ENCODE measurements around the gene RAB31. TPM values are rescaled to one million over a fixed set of nuclear protein-coding genes. Genes with fewer than 3 reads are reported as not detected.

Gene RAB31
- total RNA-seq, 4 donors from 2014 or later = 12.2 to 22.0 (median 15.6) TPM

DNA sequence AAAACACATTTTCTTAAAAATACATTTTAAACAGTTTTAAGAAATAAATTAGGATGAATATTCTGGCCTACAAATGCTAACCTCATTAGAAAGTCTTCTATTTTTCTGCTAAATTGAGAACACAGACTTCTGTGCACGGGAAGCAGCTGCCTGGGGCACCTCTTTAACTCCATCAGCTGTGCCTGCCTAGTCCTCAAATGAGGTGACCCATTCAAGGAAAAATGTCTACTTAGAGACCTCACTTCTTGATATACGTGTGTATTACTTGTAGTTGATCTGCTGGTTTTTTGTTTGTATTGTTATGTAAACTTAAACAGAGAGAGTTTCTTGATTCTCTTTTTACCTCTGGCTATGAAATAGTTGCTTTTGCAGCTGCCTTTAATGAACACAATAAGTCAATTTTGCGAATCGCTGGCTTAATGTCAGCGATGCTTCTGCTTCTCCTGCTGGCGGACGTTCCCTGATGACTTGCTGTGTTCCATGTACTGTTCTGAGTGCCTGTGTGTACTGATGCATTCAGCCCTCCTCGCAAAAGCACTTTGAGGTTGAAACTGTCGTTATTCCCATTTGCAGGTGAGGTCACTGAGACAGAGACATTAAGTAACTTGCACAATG is 88.9 kb downstream of the RAB31 start:
- no peak overlapping the region for H3K4me3 ChIP-seq (ENCODE audit: low read depth, poor library complexity, severe bottlenecking)
- 28 to 37% methylated on average over 9 of the region's 9 CpGs for WGBS, 2 donors

DNA sequence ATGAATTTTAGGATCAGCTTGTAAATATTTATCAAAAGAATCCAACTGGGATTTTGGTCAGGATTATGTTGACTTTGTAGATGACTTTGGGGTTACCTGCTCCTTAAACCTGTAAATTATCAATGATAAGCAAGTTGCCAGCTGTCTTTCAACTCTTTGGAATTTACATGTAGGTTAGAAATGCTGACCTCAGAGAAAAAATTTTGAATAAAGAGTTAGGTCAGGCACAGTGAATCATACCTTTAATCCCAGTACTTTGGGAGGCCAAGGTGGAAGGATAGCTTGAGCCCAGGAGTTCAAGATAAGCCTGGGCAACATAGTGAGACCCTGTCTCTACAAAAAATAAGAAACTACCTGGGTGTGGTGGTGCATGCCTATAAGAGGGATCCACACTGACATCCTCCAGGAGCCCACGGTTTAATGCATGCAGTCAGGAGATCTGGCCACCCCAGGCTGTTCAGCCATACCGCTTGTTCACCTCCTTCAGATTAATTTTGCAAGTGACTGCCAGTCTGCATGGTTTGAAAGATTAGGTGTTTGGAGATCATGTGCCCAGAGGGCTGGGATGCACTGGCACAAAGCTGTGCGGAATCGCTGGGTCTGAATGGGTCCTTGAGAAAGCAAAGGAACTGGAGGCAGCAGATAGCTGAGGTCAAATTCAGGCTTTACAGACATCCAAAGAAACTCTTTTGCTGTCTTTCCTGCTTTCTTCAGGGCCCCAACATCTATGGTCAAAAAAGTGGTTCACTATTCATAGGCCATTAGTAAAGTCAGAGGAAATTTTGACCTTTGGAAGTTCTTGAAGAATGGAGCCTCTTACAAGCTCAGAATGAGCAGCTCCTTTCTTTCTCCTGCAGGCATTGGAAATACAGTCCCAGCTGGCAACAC is 94.3 kb downstream of the RAB31 start:
- intact Hi-C loops (cut with DNase I; ENCODE audit: low total_unique reads) = no loop called here
- 89 to 96% methylated on average over 4 of the region's 4 CpGs for WGBS, 2 donors
- TF ChIP-seq POLR2A (IDR thresholded peaks at IDR 0.05) = no peak
- TF ChIP-seq, protein P1, sequence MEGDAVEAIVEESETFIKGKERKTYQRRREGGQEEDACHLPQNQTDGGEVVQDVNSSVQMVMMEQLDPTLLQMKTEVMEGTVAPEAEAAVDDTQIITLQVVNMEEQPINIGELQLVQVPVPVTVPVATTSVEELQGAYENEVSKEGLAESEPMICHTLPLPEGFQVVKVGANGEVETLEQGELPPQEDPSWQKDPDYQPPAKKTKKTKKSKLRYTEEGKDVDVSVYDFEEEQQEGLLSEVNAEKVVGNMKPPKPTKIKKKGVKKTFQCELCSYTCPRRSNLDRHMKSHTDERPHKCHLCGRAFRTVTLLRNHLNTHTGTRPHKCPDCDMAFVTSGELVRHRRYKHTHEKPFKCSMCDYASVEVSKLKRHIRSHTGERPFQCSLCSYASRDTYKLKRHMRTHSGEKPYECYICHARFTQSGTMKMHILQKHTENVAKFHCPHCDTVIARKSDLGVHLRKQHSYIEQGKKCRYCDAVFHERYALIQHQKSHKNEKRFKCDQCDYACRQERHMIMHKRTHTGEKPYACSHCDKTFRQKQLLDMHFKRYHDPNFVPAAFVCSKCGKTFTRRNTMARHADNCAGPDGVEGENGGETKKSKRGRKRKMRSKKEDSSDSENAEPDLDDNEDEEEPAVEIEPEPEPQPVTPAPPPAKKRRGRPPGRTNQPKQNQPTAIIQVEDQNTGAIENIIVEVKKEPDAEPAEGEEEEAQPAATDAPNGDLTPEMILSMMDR (IDR thresholded peaks at IDR 0.05) = no peak

More for the DNA sequence above, 88.9 kb downstream of the RAB31 start:
- TF ChIP-seq, protein P1 (IDR thresholded peaks at IDR 0.05) = no peak
- TF ChIP-seq POLR2A (IDR thresholded peaks at IDR 0.05) = no peak
- intact Hi-C loops (cut with DNase I; ENCODE audit: low total_unique reads) = no loop called here
- no peak for DNase-seq (ENCODE audit: low spot score in 2 of 2)

DNA sequence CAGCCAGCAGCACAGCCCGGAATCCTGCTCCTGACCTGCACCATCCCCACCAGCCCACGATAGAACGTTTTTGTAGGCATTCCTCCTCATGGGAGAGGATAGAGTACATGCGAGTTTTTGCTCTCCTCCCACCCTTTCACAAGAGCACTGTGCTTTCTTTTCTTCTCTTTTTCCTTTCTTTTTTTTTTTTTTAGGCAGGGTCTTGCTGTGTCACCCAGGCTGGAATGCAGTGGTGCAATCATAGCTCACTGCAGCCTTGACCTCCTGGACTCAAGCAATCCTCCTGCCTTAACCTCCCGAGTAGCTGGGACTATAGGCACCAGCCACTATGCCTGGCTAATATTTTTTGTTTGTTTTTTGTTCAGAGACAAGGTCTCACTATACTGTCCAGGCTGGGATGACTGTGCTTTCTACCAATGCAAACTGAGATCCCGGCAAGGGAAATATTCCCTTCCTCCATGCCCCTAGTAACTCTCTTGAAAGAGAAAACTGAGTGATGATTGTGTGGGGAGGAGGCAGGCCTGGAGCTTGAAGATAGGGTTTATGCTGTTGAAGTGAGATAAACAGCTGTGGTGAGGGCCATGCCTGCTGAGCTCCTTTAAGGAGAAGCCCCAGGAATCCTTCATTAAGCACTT is 95.1 kb downstream of the RAB31 start:
- H3K4me3 ChIP-seq (ENCODE audit: low read depth, poor library complexity, severe bottlenecking) = no peak overlapping the region
- intact Hi-C loops (cut with DNase I; ENCODE audit: low total_unique reads) = no loop called here
- no peak for DNase-seq (ENCODE audit: low spot score in 2 of 2)
- 78 to 84% methylated on average over 6 of the region's 6 CpGs for WGBS, 2 donors
- no peak for TF ChIP-seq POLR2A (IDR thresholded peaks at IDR 0.05)
- TF ChIP-seq, protein P1 (IDR thresholded peaks at IDR 0.05) = no peak

More for the DNA sequence above, 94.3 kb downstream of the RAB31 start:
- H3K4me3 ChIP-seq (ENCODE audit: low read depth, poor library complexity, severe bottlenecking) = no peak overlapping the region
- DNase-seq (ENCODE audit: low spot score in 2 of 2) = no peak

DNA sequence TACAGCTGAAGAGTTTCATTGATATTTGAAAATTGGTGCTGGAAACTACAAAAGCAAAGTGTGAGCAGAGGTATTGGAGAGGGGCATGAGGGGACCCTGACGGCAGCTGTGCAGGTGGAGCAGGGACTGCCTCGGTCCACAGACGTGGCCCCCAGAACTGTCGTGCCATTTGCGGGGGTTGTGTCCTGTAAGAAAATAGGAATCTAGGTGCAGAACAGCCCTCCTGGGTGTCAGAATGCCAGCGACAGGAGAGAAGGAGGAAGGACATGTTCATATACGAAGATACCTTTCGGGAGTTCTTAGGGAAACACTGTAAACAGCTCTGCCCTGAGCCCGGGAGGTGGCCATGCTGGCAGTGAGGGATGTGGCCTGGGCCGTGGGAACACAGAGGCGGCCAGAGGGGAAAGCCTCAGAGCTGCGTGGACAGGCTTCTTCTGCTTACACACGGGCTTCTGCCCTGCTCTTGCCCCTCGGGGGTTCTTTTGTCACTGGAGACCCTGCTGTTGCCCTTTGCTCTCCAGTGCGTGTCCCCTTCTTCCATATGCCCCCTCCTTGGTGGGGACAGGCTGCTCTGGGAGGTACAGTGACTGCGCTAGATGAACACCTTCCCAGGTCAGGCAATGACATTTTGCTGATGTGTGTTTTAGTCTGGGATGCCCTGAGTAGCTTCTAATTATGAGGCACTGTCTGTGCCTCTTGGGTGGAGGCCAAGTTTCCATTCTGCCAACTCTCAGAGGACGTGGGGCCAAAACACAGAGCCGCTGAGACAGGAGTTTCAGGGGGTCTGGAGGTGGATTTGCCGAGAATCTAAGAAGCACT is 95.8 kb downstream of the RAB31 start:
- intact Hi-C loops (cut with DNase I; ENCODE audit: low total_unique reads) = no loop called here
- 61 to 64% methylated on average over 18 to 19 of the region's 19 CpGs for WGBS, 2 donors
- no peak for TF ChIP-seq POLR2A (IDR thresholded peaks at IDR 0.05)
- TF ChIP-seq, protein P1 (IDR thresholded peaks at IDR 0.05) = no peak
- no peak for DNase-seq (ENCODE audit: low spot score in 2 of 2)
- H3K4me3 ChIP-seq (ENCODE audit: low read depth, poor library complexity, severe bottlenecking) = no peak overlapping the region

DNA sequence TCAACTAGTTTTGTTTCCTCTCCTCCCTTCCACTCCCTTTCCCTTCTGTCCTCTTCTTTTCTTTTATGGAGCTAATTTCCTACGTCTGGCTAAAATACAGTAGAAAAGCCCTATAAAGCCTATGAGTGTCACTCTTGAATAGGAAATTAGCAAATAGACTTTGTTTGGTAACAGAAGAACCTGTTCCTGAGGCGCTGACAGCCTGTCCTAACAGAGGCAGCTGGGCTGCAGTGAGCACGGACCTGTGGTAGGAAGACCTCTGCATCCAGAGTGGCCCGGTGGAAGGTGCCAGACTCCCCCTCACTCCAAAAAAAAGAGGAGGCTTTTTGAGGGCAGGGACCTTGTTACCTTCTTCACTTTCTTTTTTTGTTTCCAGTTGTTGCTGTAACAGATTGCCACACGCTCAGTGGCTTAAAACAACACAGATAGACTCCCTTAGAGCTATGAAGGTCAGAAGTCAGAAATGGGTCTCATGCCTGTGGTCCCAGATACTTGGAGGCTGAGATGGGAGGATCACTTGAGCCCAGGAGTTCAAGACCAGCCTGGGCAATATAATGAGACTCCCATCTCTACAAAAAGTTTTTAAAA is 96.5 kb downstream of the RAB31 start:
- TF ChIP-seq, protein P1 (IDR thresholded peaks at IDR 0.05) = no peak
- TF ChIP-seq POLR2A (IDR thresholded peaks at IDR 0.05) = no peak
- no peak for DNase-seq (ENCODE audit: low spot score in 2 of 2)
- no peak overlapping the region for H3K4me3 ChIP-seq (ENCODE audit: low read depth, poor library complexity, severe bottlenecking)
- 56 to 62% methylated on average over 5 of the region's 5 CpGs for WGBS, 2 donors
- intact Hi-C loops (cut with DNase I; ENCODE audit: low total_unique reads) = no loop called here

Data from lower leg skin (tissue), 4 donors.